Pancreas (tissue), 10 donors: ENCODE results near the gene ZNF239. TPM values are rescaled to one million over a fixed set of nuclear protein-coding genes. Genes with fewer than 3 reads are reported as not detected.

Source experiments
- ATAC-seq, 4 donors: fragments of 200-7000 bp; cut with Tn5 transposase; one replicate each; pipeline versions ENCODE4 v1.8.0 to v1.9.1; 2020; ENCODE audit warnings: mild to moderate bottlenecking in 4 of 4, moderate library complexity in 4 of 4
- DNase-seq, 6 donors: peaks; one replicate each; pipeline ENCODE4 v3.0.0-alpha.2; 2020
- FAIRE-seq: peaks from 2 replicates; lab custom pipeline; 2012; peaks lifted over from hg19 to GRCh38; lab: Jason Lieb, UNC
- H3K27ac ChIP-seq, 4 donors: fragments of 200-600 bp; sonication (generic); 1 replicate in 3 of 4; 2 replicates in 1 of 4; pipeline versions ENCODE4 v1.5.0 to v1.8.0; 2020
- H3K27me3 ChIP-seq, 4 donors: fragments of 200-600 bp; one replicate each; pipeline ENCODE4 v1.8.0; 2021
- H3K36me3 ChIP-seq, 3 donors: fragments of 200-600 bp; sonication (generic) in 1 of 3; one replicate each; pipeline versions ENCODE4 v1.5.0 to v1.8.0; 2020 to 2021
- H3K4me1 ChIP-seq, 3 donors: fragments of 200-600 bp; one replicate each; pipeline ENCODE4 v1.8.0; 2021
- H3K4me3 ChIP-seq, 4 donors: fragments of 200-600 bp; sonication (generic) in 2 of 4; one replicate each; pipeline versions ENCODE4 v1.5.0 to v1.8.0; 2020 to 2021
- H3K9me3 ChIP-seq, 4 donors: fragments of 200-600 bp; one replicate each; pipeline ENCODE4 v1.8.0; 2021
- WGBS, 2 donors: extraction: QIAGEN DNeasy Blood & Tissue Kit; methylation state at CpG; one replicate each; pipeline ENCODE4 v1.1.7; 2013; 5-methylcytosine and 5-hydroxymethylcytosine counted together
- intact Hi-C, 3 donors: fragments of 100-400 bp; cut with DNase I; formaldehyde crosslinking; loops; one replicate each; pipeline versions ENCODE4 v1.11.1 to v1.14.2; 2022
- polyA plus RNA-seq, 2 donors: library from polyadenylated mRNA; stranded (reverse); fragments of 200-250 nt; gene quantifications; one replicate each; pipeline ENCODE4 v1.2.3, GENCODE V29; 2013
- total RNA-seq, 6 donors: library from RNA; stranded (reverse); fragmentation: NEBNext Ultra II Directional in 4 of 6; extraction: Animal tissue kit (Norgen Biotek cat#: 25700) in 4 of 6; gene quantifications; one replicate each; pipeline versions ENCODE4 v1.2.1 to v1.2.4, GENCODE V29; 2021 to 2023
- TF ChIP-seq, protein P1 (sequence below), 4 donors: fragments of 200-600 bp; sonication (generic) in 3 of 4; IDR thresholded peaks; one replicate each; pipeline versions ENCODE4 v1.5.0 to v1.8.0; 2021; ENCODE audit warnings: antibody characterized with exemption in 4 of 4
- donor health status: healthy with polysubstance abuse.
- donor health status: DM: no; HTN: no; CAD: no; lungs with moderate emphysema.
- donor health status: DM: no; HTN: no; CAD: no.
- donor health status: control.
- donor health status: control.
- donor health status: Bipolar disorder and iron deficiency.
- donor health status: DM: yes; HTN: yes; CAD: no.
- donor health status: DM: no; HTN: no; CAD: no.
- donor health status: DM: no; HTN: no; CAD: no.
- donor health status: DM: yes; HTN: yes; CAD: no.

The ZNF239 gene
- total and polyA plus RNA-seq, 8 donors, result 1.2 to 5.1 (median 3.1) TPM

DNA sequence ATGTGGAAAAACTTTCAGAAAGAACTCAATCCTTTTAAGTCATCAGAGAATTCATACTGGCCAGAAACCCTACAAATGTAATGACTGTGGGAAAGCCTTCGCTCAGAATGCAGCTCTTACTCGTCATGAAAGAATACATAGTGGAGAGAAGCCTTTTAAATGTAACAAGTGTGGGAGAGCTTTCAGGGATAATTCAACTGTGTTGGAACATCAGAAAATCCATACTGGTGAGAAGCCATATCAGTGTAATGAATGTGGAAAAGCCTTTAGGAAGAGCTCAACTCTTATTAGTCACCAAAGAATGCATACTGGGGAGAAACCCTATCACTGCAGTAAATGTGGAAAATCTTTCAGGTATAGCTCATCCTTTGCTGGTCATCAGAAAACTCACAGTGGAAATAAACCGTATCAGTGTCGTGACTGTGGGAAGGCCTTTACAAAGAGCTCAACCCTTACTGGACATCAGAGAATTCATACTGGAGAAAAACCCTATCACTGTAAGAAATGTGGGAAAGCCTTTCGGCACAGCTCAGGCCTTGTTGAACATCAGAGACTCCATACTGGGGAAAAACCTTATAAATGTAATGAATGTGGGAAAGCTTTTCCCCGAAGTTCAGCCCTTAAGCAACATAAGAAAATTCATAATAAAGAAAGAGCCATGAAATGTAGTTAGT lies 42.4 kb upstream of the ZNF239 start:
- intact Hi-C loops, result no loop called here
- no peak for ATAC-seq

DNA sequence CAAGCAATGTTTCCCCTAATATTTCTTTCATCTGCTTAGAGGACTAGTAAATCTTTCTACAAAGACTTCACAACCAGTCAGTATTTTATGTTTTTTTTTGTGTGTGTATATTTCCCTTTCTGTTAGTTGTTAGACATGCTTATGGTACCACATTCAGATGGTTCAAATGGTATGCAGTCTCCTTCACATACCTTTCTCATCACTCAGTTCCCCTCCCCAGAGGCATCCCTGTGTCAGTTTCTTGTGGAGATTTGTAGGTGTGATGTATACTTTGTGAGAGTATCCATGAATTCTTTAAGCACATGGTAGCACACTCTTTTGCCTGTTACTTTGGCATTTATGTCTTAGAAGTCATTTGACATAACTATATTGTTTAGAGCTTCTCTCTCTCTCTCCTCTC lies 36.2 kb upstream of the ZNF239 start:
- no peak for DNase-seq
- H3K27me3 ChIP-seq, result no peaks in the 10 kb centered on the region
- H3K36me3 ChIP-seq, result peaks cover 0 to 3% (median 3%) of the 10 kb centered on the region in 3 donors
- TF ChIP-seq, protein P1, sequence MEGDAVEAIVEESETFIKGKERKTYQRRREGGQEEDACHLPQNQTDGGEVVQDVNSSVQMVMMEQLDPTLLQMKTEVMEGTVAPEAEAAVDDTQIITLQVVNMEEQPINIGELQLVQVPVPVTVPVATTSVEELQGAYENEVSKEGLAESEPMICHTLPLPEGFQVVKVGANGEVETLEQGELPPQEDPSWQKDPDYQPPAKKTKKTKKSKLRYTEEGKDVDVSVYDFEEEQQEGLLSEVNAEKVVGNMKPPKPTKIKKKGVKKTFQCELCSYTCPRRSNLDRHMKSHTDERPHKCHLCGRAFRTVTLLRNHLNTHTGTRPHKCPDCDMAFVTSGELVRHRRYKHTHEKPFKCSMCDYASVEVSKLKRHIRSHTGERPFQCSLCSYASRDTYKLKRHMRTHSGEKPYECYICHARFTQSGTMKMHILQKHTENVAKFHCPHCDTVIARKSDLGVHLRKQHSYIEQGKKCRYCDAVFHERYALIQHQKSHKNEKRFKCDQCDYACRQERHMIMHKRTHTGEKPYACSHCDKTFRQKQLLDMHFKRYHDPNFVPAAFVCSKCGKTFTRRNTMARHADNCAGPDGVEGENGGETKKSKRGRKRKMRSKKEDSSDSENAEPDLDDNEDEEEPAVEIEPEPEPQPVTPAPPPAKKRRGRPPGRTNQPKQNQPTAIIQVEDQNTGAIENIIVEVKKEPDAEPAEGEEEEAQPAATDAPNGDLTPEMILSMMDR (IDR thresholded peaks at IDR 0.05), result no peak
- no peaks in the 10 kb centered on the region for H3K4me1 ChIP-seq
- FAIRE-seq, result no peak
- no peak overlapping the region for H3K27ac ChIP-seq
- no peak for ATAC-seq
- no peaks in the 10 kb centered on the region for H3K9me3 ChIP-seq
- no peak overlapping the region for H3K4me3 ChIP-seq
- intact Hi-C loops, result no loop called here

More for the DNA sequence above, 42.4 kb upstream of the ZNF239 start:
- FAIRE-seq, result no peak
- Histone ChIP-seq H3K27ac (no peak overlapping the region), H3K4me1 (no peaks in the 10 kb centered on the region), H3K27me3 (no peaks in the 10 kb centered on the region), H3K4me3 (no peak overlapping the region), H3K9me3 (peaks cover 0 to 3% (median 0%) of the 10 kb centered on the region in 4 donors), H3K36me3 (peaks cover 3 to 13% (median 7%) of the 10 kb centered on the region in 3 donors)
- WGBS, 2 donors, result 86 to 90% methylated on average over 6 of the region's 6 CpGs
- TF ChIP-seq, protein P1 (IDR thresholded peaks at IDR 0.05), result no peak
- DNase-seq, result no peak

- Histone ChIP-seq H3K4me1 (no peaks in the 10 kb centered on the region), H3K4me3 (peak overlapping the region in 3 of 4 donors; percentile 86 to 89 (median 88)), H3K27ac (no peak overlapping the region), H3K36me3 (no peaks in the 10 kb centered on the region), H3K9me3 (no peaks in the 10 kb centered on the region), H3K27me3 (no peaks in the 10 kb centered on the region)
- no peak for DNase-seq
- WGBS, 2 donors, result 49 to 52% methylated on average over 10 of the region's 10 CpGs
- no peak for FAIRE-seq
- TF ChIP-seq, protein P1 (IDR thresholded peaks at IDR 0.05), result no peak
- no peak for ATAC-seq
- intact Hi-C loops, result no loop called here
These were observed 32.8 kb upstream of the ZNF239 start for GRCh38 chr10:43607199-43607573.

DNA sequence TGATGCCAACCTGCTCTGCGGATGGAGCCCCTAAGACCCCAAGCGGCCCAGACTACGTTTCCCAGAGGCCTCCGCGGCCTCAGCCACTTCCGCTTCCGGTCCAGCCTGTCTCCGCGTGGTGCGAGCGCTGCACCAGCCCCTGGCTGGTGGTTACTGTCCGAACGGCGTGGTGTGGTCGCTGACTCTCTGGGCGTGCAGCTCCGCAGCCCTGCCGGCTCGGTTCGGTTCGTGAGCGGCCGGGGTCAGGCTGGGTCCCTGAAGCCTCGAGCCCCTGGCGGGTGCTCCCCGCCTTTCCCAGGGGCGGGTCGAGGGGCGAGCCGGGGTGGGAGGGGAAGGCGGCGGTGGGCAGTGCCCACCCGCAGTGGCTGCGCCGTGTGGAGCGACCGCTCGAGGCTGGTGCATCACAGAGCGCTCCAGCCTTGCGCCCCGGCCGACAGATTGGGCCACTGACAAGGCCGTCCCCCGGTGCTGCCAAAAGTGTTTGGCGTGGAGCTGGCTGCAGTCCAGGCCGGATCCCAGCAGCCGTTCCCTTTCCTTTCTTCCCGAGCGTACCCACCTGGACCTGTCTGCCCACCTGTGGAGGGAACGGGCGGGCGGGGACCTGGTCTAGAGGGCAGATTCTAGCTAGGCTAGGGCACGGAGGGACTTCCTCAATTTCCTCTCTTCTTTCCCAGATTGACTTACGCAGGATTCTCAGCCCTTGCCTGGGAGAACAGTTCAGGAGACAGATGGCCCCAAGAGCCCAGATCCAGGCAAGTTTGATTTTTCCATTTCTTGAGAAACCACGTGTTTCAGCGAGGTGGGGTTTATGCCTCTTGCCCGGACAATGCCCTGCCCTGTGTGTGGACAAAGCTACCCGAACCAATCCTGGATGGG lies 32.1 kb upstream of the ZNF239 start, which contains the start of gene ZNF485:
TSS of gene ZNF485 (plus strand) at position 116 of the 876 bp plus-strand sequence. CDS start at position 729, 613 bp downstream.
- Histone ChIP-seq H3K4me1 (no peaks in the 10 kb centered on the region), H3K27me3 (no peaks in the 10 kb centered on the region), H3K36me3 (no peaks in the 10 kb centered on the region), H3K27ac (peak within 1 kb of the TSS; percentile 54 to 72 (median 64)), H3K4me3 (peak within 1 kb of the TSS; percentile 51 to 89 (median 87)), H3K9me3 (no peaks in the 10 kb centered on the region)
- intact Hi-C loops, result no loop called here
- no peak for FAIRE-seq
- TF ChIP-seq, protein P1 (IDR thresholded peaks at IDR 0.05), result no peak
- 1% methylated on average over 58 of the region's 58 CpGs for WGBS, 2 donors
- ATAC-seq, result peak; percentile 95 to 97 (median 97)
- peak; percentile 54 to 88 (median 70) for DNase-seq
